Thyroid gland (tissue), 4 donors: ENCODE results near the gene CSF2RB.

Source experiments
- CTCF ChIP-seq, 6 experiments: fragments of 200-600 bp in 3 of 6; fragments of 450-650 bp in 3 of 6; sonication (generic) in 3 of 6; IDR thresholded peaks; one replicate each; pipeline ENCODE4 v1.5.1; 2016 to 2019; ENCODE audit warnings: antibody characterized with exemption in 6 of 6, mild to moderate bottlenecking in 2 of 6, inconsistent platforms in 1 of 6, moderate library complexity in 1 of 6
- POLR2A ChIP-seq, 2 donors: fragments of 450-650 bp; IDR thresholded peaks; one replicate each; pipeline ENCODE4 v1.6.1; 2017; ENCODE audit warnings: antibody characterized with exemption in 2 of 2, mild to moderate bottlenecking in 2 of 2, moderate library complexity in 1 of 2

- no peak for TF ChIP-seq POLR2A (IDR thresholded peaks at IDR 0.05)
- no peak for TF ChIP-seq CTCF (IDR thresholded peaks at IDR 0.05)
Observed at GRCh38 chr22:36940676-36941075, 27.2 kb downstream of the CSF2RB start.
